NCI-H82 treated with DMSO at 0.1 percent for 48 hours (cell line): ENCODE data around the gene SNRPN.
"Not testable (repeated sequence)": the region's sequence is repeated elsewhere in the genome, so short reads cannot be mapped to it uniquely, and the experiment has no call there.

Source experiments
- DNase-seq: peaks from one replicate; lab custom pipeline; 2025; ENCODE audit not compliant: unreplicated experiment; lab: John Stamatoyannopoulos, UW

The SNRPN gene

DNA sequence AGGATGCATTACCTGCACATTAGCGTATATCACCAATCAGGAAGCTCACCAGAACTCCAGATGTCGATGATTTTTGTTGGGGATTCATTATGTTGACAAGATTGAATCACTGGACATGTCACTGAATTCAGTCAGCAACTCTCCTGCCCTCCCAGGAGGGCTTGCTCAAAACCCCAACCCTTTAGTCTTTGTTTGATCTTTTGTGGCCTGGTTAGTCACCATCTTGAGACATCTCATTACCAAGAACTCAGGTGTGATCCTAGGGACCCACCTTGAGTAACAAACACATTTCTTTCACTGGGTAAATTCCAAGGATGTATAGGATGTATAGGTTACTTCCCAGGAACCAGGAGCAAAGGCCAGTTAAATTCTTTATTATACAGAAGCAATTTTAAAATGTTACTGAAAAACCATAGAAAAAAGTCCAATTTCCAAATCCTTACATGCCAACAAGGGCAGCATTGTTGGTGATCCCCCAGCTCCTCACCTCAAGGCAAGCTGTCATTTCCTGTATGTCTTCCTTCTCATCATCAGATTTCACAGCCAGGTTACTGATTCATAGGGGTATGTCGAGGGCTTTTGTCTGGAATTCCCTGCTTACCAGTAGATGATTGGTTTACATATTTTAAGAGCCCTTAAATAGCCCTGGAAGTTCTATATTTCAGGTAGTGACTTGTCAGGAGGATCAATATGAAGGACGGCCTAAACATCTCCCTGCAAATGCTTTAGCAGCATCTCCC is 11.7 kb downstream of the SNRPN start:
- DNase-seq, result no peak

- no peak for DNase-seq
These were observed 16.3 kb downstream of the SNRPN start for GRCh38 chr15:24971052-24971451.

DNA sequence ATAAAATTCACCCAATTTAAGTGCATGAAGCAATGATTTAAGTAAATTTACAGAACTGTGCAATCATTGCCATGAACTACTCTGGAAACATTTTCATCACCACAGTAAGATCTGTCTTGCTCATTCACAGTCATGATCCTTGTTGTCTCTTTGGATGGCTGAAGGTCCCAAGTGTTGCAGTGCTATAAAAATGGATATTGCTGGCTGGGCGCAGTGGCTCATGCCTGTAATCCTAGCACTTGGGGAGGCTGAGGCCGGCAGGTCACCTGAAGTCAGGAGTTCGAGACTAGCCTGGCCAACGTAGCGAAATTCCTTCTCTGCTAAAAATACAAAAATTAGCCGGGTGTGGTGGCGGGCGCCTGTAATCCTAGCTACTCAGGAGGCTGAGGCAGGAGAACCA is 17.0 kb downstream of the SNRPN start:
- no peak for DNase-seq

DNA sequence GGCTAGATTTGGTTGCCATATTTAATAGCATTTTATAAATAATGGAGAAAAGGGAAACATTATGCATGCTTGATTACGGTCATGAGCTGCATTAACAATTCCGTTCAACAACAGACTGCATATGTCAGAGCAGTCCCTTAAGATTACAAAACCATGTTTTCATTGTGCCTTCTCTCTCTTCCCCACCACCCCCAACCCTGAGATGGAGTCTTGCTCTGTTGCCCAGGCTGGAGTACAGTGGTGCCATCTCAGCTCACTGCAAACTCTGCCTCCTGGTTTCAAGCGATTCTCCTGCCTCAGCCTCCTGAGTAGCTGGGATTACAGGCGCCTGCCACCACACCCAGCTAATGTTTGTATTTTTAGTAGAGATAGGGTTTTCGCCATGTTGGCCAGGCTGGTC is 17.9 kb downstream of the SNRPN start:
- DNase-seq, result not testable (repeated sequence)

GRCh38 chr15:24976932-24977331 is 22.1 kb downstream of the SNRPN start:
- DNase-seq, result no peak

DNA sequence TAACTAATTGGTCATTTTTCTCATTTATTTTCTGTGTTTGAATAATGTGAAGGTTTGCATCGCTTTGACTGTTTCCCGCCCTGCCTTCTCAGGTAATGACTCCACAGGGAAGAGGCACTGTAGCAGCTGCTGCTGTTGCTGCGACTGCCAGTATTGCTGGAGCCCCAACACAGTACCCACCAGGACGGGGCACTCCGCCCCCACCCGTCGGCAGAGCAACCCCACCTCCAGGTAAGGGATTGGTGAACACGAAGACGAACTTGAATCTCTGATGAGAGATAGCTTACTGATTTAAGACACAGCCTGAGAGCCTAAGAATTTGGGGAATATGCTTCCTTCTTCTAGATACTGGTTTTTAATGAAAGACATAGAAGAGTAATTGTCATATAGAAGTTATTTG is 22.9 kb downstream of the SNRPN start:
- no peak for DNase-seq

DNA sequence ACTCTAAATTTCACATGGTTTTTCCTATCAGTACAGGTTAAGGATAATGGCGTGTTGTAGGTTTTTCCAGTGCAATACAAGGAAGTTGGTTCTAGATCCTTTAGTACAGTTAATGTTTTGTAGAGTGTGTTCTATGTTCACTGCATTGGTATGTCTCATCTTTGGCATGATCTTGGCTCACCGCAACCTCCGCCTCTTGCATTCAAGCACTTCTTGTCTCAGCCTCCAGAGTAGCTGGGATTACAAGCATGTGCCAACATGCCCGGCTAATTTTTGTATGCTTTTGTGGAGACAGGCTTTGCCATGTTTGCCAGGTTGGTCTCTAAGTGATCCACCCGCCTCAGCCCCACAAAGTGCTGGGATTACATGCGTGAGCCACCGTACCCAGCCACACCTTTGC is 30.4 kb downstream of the SNRPN start:
- DNase-seq, result no peak

DNA sequence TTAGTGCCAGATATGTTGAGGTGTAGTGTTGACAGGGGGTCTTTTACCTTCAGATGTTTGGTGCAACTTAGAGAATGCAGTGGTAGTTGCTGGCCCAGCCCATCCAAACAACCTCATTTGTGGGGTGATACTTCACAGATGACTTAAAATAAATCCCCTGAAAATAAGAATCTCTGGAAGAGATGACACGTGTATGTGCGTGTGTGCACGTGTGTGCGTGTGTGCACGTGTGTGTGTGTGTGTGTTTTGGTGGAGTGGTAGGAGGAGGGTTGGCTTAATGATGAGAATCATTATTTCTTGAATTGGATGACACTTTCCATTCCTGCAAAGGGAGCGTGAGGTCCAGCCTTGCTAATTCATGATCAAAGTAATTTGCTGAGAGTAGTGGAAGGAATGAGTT is 31.9 kb downstream of the SNRPN start:
- DNase-seq, result no peak

DNA sequence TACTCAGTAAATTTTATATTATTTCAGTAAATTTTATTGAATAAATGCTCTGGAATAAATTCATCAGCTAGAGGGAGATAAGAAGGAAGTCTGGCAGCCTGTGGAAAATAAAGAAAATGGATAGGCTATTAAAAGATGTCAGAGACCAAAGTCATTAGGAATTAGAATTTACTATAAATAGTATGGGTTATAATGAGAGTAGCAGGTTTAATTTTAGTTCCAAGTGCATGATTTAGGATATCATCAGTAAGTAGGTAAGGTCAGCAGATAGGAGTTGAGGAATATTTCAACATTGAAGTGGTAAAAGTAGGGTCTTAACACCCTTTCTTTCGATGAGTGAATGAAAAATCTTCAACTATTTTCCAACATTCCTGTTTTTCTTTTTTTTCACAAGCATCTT is 64.6 kb downstream of the SNRPN start:
- no peak for DNase-seq

DNA sequence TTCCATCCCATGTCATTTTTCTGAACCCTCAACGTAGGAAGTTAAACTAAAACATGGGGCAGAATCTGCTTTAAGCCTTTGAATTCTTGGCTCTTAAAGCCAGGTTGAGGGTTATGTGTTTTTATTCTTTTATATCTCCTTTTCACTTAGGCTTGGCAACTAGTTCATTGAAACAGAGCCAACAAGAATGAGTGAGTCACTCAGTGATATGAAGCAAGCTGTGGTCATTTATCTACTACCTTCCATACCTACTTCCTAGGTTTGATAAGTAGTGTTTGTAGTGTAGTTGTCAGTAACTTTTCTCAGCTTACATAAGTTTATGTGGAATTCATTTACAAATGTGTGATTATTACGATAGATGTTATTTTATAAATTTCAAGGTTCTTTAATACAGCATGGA is 67.4 kb downstream of the SNRPN start:
- DNase-seq, result no peak
